Epidermal melanocyte (primary cell): ENCODE results near the gene OTOS.

Source experiments
- DNase-seq: peaks from one replicate; pipeline ENCODE4 v3.0.0; 2011; ENCODE audit warnings: low spot score; ENCODE audit not compliant: insufficient read length

OTOS gene

GRCh38 chr2:240168041-240168440, 27.6 kb upstream of the OTOS start:
- no peak for DNase-seq

- no peak for DNase-seq
Observed at GRCh38 chr2:240167588-240167880, 27.1 kb upstream of the OTOS start.

- DNase-seq, result no peak
Observed at GRCh38 chr2:240166761-240167587, 26.5 kb upstream of the OTOS start.

- DNase-seq, result no peak
Observed at GRCh38 chr2:240166191-240166590, 25.7 kb upstream of the OTOS start.

- DNase-seq, result no peak
Observed at GRCh38 chr2:240165661-240166060, 25.2 kb upstream of the OTOS start.

- no peak for DNase-seq
Observed at GRCh38 chr2:240165034-240165433, 24.6 kb upstream of the OTOS start.

GRCh38 chr2:240164586-240164985, 24.1 kb upstream of the OTOS start:
- no peak for DNase-seq

GRCh38 chr2:240163844-240164574, 23.6 kb upstream of the OTOS start:
- DNase-seq, result no peak

- no peak for DNase-seq
Observed at GRCh38 chr2:240162939-240163714, 22.7 kb upstream of the OTOS start.

- DNase-seq, result no peak
Observed at GRCh38 chr2:240162531-240162930, 22.1 kb upstream of the OTOS start.

GRCh38 chr2:240162032-240162431, 21.6 kb upstream of the OTOS start:
- no peak for DNase-seq

- no peak for DNase-seq
Observed at GRCh38 chr2:240161087-240161750, 20.8 kb upstream of the OTOS start.

- DNase-seq, result no peak
Observed at GRCh38 chr2:240160291-240161086, 20.0 kb upstream of the OTOS start.

- DNase-seq, result no peak
Observed at GRCh38 chr2:240159251-240159839, 18.9 kb upstream of the OTOS start.

GRCh38 chr2:240157147-240157470, 16.7 kb upstream of the OTOS start:
- DNase-seq, result no peak

GRCh38 chr2:240156435-240157146, 16.1 kb upstream of the OTOS start:
- DNase-seq, result no peak

- no peak for DNase-seq
Observed at GRCh38 chr2:240155745-240156390, 15.4 kb upstream of the OTOS start.

GRCh38 chr2:240155048-240155744, 14.7 kb upstream of the OTOS start:
- DNase-seq, result no peak

- no peak for DNase-seq
Observed at GRCh38 chr2:240154606-240155005, 14.1 kb upstream of the OTOS start.
